Colonic mucosa (tissue), 4 donors: ENCODE measurements around the gene PLEKHA6. TPM values are rescaled to one million over a fixed set of nuclear protein-coding genes. Genes with fewer than 3 reads are reported as not detected.
A peak's percentile ranks its signal among the peaks of the same experiment; 100 is the strongest.

ENCODE experiments used
- DNase-seq: peaks from one replicate; pipeline ENCODE4 v3.0.0-alpha.2; 2020
- H3K27ac ChIP-seq: fragments of 200-600 bp; one replicate; pipeline ENCODE4 v1.8.0; 2021
- H3K27me3 ChIP-seq: fragments of 200-600 bp; one replicate; pipeline ENCODE4 v1.8.0; 2021
- H3K36me3 ChIP-seq: fragments of 200-600 bp; one replicate; pipeline ENCODE4 v1.8.0; 2021
- H3K4me1 ChIP-seq: fragments of 200-600 bp; one replicate; pipeline ENCODE4 v1.8.0; 2021; ENCODE audit warnings: mild to moderate bottlenecking
- H3K4me3 ChIP-seq: fragments of 200-600 bp; one replicate; pipeline ENCODE4 v1.8.0; 2021
- H3K9ac ChIP-seq, 2 donors: one replicate each; pipeline ENCODE4 v1.7.0; 2013; ENCODE audit warnings: control low read depth in 2 of 2, low read depth in 2 of 2, low read length in 2 of 2
- H3K9me3 ChIP-seq: fragments of 200-600 bp; one replicate; pipeline ENCODE4 v1.8.0; 2021
- CTCF ChIP-seq: fragments of 200-600 bp; IDR thresholded peaks from one replicate; pipeline ENCODE4 v1.8.0; 2022; ENCODE audit warnings: antibody characterized with exemption, mild to moderate bottlenecking
- intact Hi-C: fragments of 100-400 bp; cut with DNase I; formaldehyde crosslinking; loops from one replicate; pipeline ENCODE4 v1.14.1; 2022
- total RNA-seq, 2 donors: library from RNA; stranded (reverse); fragmentation: NEBNext Ultra II Directional in 1 of 2; extraction: Animal tissue kit (Norgen Biotek cat#: 25700) in 1 of 2; gene quantifications; one replicate each; pipeline ENCODE4 v1.2.1, GENCODE V29; 2021
- donor health status: healthy.
- donor health status: DM: no; HTN: no; CAD: no.
- donor health status: DM: no; HTN: no; CAD: no.

The PLEKHA6 gene
- total RNA-seq, 2 donors from 2014 or later, result 84.5 to 165 TPM

- H3K27ac ChIP-seq, result peak overlapping the region; percentile 46
- H3K4me3 ChIP-seq, result no peak overlapping the region
- TF ChIP-seq CTCF, result no peak
- peaks cover 6% of the 10 kb centered on the region for H3K4me1 ChIP-seq
- no peaks in the 10 kb centered on the region for H3K9me3 ChIP-seq
- no peak for DNase-seq
- no peak overlapping the region for H3K9ac ChIP-seq
- no peaks in the 10 kb centered on the region for H3K36me3 ChIP-seq
- intact Hi-C loops, result no loop called here
- no peaks in the 10 kb centered on the region for H3K27me3 ChIP-seq
Measured at GRCh38 chr1:204319027-204319426, 40.7 kb downstream of the PLEKHA6 start.

- no peak for TF ChIP-seq CTCF
- Histone ChIP-seq H3K27me3 (no peaks in the 10 kb centered on the region), H3K4me1 (peaks cover 6% of the 10 kb centered on the region), H3K9ac (no peak overlapping the region), H3K36me3 (no peaks in the 10 kb centered on the region), H3K9me3 (no peaks in the 10 kb centered on the region), H3K27ac (peak overlapping the region; percentile 46), H3K4me3 (no peak overlapping the region)
- intact Hi-C loops, result no loop called here
- DNase-seq, result no peak
Measured at GRCh38 chr1:204318324-204318723, 41.4 kb downstream of the PLEKHA6 start.

GRCh38 chr1:204317170-204317569, 42.6 kb downstream of the PLEKHA6 start:
- no peaks in the 10 kb centered on the region for H3K27me3 ChIP-seq
- H3K4me1 ChIP-seq, result peaks cover 6% of the 10 kb centered on the region
- H3K9ac ChIP-seq, result no peak overlapping the region
- no peak for TF ChIP-seq CTCF
- H3K27ac ChIP-seq, result no peak overlapping the region
- intact Hi-C loops, result no loop called here
- DNase-seq, result no peak
- no peak overlapping the region for H3K4me3 ChIP-seq
- no peaks in the 10 kb centered on the region for H3K9me3 ChIP-seq
- no peaks in the 10 kb centered on the region for H3K36me3 ChIP-seq

GRCh38 chr1:204316164-204316563, 43.6 kb downstream of the PLEKHA6 start:
- Histone ChIP-seq H3K4me1 (peaks cover 6% of the 10 kb centered on the region), H3K9me3 (no peaks in the 10 kb centered on the region), H3K36me3 (no peaks in the 10 kb centered on the region), H3K9ac (no peak overlapping the region), H3K4me3 (no peak overlapping the region), H3K27me3 (no peaks in the 10 kb centered on the region), H3K27ac (no peak overlapping the region)
- TF ChIP-seq CTCF, result no peak
- intact Hi-C loops, result no loop called here
- DNase-seq, result no peak

GRCh38 chr1:204314893-204315658, 44.7 kb downstream of the PLEKHA6 start:
- DNase-seq, result no peak
- no peak overlapping the region for H3K4me3 ChIP-seq
- no peak for TF ChIP-seq CTCF
- H3K4me1 ChIP-seq, result peaks cover 4% of the 10 kb centered on the region
- intact Hi-C loops, result no loop called here
- no peaks in the 10 kb centered on the region for H3K36me3 ChIP-seq
- no peaks in the 10 kb centered on the region for H3K27me3 ChIP-seq
- no peaks in the 10 kb centered on the region for H3K9me3 ChIP-seq
- H3K9ac ChIP-seq, result no peak overlapping the region
- H3K27ac ChIP-seq, result no peak overlapping the region
